ENCODE measurements around the gene IL26.
A peak's percentile ranks its signal among the peaks of the same experiment; 100 is the strongest.

IL26 gene

GRCh38 chr12:68239309-68239982, 13.8 kb upstream of the IL26 start:
- DNase-seq, result no peak

GRCh38 chr12:68237619-68238018, 12.0 kb upstream of the IL26 start:
- DNase-seq, result no peak

- no peak for DNase-seq
Measured at GRCh38 chr12:68237078-68237477, 11.5 kb upstream of the IL26 start.

GRCh38 chr12:68236421-68237059, 10.9 kb upstream of the IL26 start:
- DNase-seq, result no peak

DNA sequence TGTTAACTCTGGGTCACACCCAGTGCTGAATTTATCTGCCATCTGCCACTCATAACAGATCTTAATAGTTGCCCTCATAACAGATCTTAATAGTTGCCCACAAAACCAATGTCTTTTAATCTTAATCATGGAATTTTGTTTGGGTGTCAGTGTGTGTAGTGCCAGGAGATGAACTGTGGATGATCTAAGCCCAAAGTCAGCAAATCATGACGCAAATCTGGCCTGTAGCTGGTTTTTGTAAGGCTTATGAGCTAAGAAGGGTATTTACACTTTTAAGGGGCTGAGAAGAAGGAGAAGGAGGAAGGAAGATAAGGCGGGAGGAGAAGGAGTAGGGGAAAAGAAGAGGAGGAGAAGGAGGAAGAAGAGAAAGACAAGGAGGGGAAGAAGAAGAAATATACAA, 10.0 kb upstream of the IL26 start:
- no peak for DNase-seq

GRCh38 chr12:68234140-68234539, 8.5 kb upstream of the IL26 start:
- peak; percentile 3 for DNase-seq

DNA sequence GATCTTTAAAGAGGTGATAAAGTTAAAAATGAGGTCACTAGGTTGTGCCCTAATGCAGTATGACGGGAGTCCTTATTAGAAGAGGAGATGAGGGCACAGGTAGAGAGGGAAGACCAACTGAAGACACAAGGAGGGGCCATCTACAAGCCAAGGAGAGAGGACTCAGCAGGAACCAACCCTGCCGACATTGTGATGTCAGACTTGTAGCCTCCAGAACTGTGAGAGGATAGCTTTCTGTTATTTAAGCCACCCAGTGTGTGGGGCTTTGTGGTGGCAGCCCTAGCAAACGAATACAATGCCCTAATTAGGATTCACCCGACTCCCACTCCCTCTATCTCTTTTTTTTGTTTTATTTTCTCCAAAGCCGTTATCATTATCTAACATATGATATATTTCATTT, 7.9 kb upstream of the IL26 start:
- no peak for DNase-seq

DNA sequence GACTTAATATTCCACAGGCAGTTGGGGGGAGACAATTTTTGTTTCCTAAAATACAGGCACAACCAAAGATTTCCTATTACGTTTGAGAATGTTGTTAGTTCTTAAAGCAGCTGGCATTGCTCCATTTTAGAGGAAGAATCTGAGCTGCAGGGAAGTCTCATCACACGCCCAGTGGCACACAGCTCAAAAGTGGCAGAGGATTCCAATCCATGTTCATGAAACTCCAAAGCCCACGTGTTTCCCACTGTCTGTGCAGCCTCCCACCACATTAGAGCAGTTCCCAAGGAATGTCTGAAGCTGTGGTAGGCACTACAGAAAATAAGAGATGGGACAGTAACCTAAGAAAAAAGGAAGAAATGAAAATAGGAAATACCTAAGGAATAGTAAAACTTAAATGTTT, 6.1 kb upstream of the IL26 start:
- DNase-seq, result no peak

- DNase-seq, result no peak
Measured at GRCh38 chr12:68231229-68231628, 5.6 kb upstream of the IL26 start.

- DNase-seq, result no peak
Measured at GRCh38 chr12:68229956-68230355, 4.3 kb upstream of the IL26 start.

GRCh38 chr12:68227356-68227755, 1.7 kb upstream of the IL26 start:
- no peak for DNase-seq

DNA sequence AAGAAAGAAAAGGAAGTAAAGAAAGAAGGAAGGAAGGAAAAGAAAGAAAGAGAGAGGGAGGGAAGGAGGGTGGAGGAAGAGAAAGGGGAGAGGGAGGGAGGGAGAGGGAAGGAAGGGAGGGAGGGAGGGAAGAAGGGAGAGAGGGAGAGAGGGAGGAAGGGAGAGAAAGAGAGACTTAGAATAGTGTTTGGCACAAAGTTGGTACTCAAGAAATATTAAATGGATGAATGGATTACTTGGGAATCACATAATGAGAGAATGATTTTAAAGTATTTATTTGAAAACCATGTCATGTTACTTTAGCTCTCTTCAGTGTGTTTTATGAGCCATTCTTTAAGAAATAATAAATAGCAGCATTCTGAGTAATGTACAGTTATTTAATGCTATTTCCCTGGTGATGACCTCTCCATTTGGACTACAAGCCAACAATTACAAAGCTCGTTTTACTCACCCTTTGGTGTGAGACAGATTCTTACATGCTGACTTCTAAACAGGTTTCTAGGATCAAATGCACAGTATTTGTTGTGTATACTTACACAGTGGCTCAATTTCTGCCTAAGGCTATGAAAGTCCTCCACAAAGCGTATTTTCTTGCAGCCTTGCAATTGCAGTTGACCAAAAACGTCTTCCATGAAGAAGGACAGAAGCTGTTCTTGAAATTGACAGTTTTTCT, 861 bp downstream of the IL26 start:
- no peak for DNase-seq

DNA sequence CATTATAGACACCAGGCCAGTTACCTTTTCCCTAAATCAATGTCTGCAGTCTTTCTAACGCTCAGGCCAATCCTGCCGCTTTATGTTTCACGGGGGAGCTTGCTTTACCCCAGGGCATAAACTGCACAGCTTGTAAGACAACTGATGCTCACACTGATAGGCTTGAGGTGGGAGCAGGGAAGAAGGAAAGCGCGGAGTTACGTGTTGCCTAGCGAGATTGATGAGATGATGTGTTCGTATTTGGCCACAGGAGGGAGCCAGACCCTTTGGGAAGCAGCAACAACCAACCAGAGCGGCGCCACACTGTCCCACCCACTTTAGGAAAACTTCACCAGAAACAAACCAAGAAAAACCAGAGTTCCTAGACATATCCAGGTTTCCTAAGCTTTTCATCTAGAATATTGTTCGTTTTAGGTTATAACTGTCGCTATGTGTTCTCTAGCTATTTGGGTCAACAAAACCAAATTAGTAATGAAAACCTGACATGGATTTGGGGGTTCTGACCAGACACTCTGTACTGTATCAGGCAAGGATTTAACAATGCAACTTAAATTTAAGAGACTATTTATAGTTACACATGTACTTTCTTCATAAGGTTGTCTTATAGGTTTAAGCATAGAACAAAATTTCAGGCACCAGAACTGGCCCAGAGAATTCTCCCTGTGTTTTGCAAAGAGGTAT, 2.4 kb downstream of the IL26 start:
- DNase-seq, result peak; percentile 96

DNA sequence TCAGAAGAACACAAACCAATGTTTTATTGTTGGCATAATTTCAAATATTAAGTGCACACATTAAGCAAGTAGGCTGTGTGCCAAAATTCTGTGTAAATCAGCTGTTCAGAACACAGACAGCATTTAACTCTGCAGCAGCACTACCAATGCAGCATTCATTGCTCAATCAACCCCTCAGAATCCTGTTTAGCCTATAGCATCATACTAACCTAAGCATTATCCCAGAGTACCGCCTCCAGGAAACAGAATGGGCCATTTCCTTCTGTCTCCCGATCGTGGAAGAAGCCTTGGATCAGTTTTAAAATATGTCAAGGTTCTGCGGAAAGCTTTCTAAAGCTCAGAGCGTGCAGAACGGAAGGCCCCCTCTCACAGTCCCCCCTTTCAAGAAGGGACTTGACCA, 3.3 kb downstream of the IL26 start:
- DNase-seq, result peak; percentile 71

- DNase-seq, result no peak
Measured at GRCh38 chr12:68221497-68221896, 4.1 kb downstream of the IL26 start.

GRCh38 chr12:68210875-68211274, 14.7 kb downstream of the IL26 start:
- DNase-seq, result no peak

GRCh38 chr12:68209048-68209728, 16.4 kb downstream of the IL26 start:
- peak; percentile 89 for DNase-seq

DNA sequence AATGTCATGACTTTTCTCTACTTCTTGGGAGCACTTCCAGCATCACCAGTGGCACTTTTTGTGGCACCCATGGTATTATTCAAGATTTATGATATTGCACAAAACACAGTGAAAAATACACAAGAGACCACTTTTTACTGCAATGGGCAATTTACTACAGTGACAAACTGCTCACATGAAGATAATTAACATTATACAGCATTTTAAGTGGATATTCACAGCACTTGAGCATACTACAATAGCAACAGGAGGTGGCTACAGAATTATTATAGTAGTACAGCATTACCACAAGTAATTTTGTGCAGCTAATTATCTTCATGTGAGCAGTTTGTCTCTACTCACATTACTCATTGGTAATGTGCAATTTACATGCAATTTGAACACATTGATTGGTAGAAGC, 18.3 kb downstream of the IL26 start:
- DNase-seq, result peak; percentile 82

DNA sequence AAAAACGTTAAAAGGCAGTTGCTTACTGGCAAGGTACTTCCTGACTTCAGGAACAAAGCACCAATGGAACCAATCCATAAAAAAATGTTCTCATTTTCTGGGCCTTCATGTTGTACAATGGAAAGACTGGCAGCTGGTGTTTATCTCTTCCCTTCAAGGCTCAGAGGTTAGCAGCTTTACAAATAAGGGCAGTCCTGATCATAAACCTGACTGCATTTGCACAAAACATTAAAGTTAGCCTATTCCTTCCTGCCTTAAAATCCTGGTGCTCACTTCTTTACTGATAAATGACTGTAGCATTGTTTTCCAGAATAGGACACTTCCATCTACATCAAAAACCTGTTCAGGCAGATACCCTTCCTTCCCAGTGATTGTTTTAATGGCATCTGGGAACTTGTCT, 19.2 kb downstream of the IL26 start:
- DNase-seq, result peak; percentile 85

GRCh38 chr12:68203460-68203875, 22.1 kb downstream of the IL26 start:
- no peak for DNase-seq

DNA sequence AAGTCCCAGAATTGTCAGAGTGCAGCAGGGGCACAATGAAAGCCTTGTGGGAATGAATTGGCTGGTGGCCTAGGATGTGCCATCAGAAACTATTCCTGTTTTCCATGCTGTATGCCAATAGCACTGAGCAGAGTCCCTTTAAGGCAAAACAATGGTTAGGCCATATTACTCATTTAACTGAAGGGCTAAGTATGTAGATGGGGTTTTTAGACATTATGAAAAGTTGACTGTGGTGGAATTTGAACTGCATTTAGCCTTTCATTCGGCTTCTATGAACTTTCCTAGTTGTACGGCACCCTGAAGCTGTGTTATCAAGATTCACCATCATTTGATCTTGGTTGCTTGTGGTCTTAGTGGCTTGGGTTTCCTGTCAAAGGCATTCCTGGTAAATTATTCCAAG, 24.8 kb downstream of the IL26 start:
- no peak for DNase-seq

DNA sequence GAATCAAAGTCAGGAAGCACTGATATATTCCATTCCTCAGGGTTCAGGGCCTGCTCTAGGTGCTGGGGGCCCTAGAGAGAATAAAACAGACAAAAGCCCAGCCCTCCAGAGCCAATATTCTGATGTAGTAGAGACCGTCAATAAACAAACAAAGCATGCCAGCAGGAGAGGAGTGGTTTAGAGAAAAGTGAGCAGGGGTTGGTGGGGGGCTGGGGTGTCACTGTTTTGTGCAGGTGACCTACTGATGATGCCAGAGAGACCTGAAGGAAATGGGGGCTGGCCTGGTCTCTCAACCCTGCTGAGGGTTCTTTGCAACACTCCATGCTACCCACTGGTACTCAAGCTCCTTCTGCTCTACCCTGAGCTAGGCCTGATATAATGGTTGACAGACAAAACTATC, 26.5 kb downstream of the IL26 start:
- DNase-seq, result no peak

DNA sequence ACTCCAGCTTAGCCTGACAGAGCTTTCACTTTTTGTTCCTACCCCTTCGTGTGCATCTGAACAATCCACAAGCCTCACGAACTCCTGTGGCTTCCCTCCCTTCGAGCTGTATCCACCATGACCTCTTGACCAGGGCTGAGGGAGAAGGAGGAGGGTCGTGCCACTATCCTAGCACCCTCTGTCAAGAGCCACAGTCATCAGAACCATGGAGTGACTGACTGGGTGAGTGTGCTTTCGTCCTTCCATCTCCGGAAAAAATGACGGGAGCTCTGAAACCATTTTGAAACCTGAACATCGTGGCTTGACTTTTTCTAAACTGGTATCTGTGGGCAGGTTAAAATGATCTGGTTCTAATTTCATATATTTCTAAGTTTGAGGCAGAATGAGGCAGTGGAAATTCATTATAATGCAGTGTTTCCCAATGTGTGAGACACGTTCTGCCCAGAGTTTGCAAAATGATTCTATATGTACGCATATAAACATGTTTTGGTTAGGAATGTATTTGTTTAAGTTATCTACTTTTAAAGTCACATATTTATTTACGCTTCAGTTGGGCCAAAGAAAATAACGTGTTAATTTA, 27.0 kb downstream of the IL26 start:
- DNase-seq, result no peak

Data from NCI-H2171 treated with DMSO at 0.1 percent for 48 hours (cell line).